Effector memory CD4-positive, alpha-beta T cell (primary cell): ENCODE data around the gene VAV2.

Source experiments
- DNase-seq, 3 donors: peaks; one replicate each; pipeline ENCODE4 v3.0.0-alpha.2; 2020
- H3K27ac ChIP-seq: 2 replicates; pipeline ENCODE4 v1.7.0; 2013; ENCODE audit warnings: mild to moderate bottlenecking, low read length, moderate library complexity; ENCODE audit not compliant: insufficient read depth, poor library complexity, severe bottlenecking
- H3K27me3 ChIP-seq: replicated peaks from 2 replicates; pipeline ENCODE4 v1.7.0; 2013; ENCODE audit warnings: mild to moderate bottlenecking, low read length; ENCODE audit not compliant: insufficient read depth, control insufficient read depth, poor library complexity, severe bottlenecking
- H3K36me3 ChIP-seq: 2 replicates; pipeline ENCODE4 v1.7.0; 2013; ENCODE audit warnings: mild to moderate bottlenecking, low read length, moderate library complexity; ENCODE audit not compliant: control insufficient read depth, insufficient read depth
- H3K4me1 ChIP-seq: 2 replicates; pipeline ENCODE4 v1.7.0; 2013; ENCODE audit warnings: low read length, mild to moderate bottlenecking; ENCODE audit not compliant: control insufficient read depth, insufficient read depth, poor library complexity, severe bottlenecking
- H3K4me3 ChIP-seq: 2 replicates; pipeline ENCODE4 v1.7.0; 2013; ENCODE audit warnings: low read length, low read depth, mild to moderate bottlenecking; ENCODE audit not compliant: insufficient read depth, poor library complexity, severe bottlenecking
- H3K9me3 ChIP-seq: 2 replicates; pipeline ENCODE4 v1.7.0; 2013; ENCODE audit warnings: mild to moderate bottlenecking, low read length, moderate library complexity; ENCODE audit not compliant: control insufficient read depth

VAV2 gene

DNA sequence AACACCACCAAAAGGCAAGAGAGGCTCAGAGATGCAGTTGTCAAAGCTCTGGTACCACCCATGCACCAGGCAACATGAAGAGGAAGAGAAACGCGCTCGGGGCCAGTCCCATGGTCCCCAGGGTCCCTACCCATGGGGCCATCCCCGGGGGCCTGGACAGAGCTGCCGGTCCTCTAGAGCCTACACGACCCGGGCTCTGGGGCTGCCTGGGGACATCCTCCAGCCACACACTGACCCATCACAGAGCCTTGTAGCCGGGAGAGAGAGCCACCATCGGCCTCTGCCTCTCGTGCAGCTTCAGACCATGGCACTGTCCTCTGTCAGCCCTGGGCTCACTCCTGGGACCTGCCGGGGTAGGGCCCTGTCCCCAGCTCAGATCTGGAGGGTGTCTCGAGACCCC is 23.7 kb downstream of the VAV2 start:
- no peaks in the 10 kb centered on the region for H3K9me3 ChIP-seq
- no peak for DNase-seq
- H3K27ac ChIP-seq: no peak overlapping the region
- no peaks in the 10 kb centered on the region for H3K36me3 ChIP-seq
- no peaks in the 10 kb centered on the region for H3K4me1 ChIP-seq
- no peaks in the 10 kb centered on the region for H3K27me3 ChIP-seq
- H3K4me3 ChIP-seq: no peak overlapping the region

DNA sequence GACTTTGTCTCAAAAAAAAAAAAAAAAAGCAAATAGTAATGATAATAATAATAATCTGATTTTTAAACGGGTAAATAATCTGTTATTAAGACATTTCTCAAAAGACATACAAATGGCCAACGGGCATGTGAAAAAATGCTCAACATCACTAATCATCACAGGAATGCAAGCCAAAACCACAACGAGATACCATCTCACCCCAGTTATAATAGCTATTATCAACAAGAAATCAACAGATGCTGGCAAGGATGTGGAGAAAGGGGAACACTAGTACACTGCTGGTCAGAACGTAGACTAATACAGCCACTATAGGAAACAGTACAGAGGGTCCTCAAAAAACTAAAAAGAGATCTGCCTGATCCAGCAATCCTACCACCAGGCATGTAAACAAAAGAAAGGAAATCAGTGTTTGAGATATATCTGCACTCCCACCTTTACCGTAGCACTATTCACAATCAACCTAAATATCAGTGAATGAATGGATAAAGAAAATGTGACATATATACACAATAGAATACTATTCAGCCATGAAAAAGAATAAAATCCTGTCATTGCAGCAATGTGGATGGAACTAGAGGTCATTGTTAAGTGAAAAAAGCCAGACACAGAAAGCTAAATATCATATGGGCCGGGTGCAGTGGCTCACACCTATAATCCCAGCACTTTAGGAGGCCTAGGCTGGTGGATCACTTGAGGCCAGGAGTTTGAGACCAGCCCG is 24.9 kb downstream of the VAV2 start:
- H3K36me3 ChIP-seq: no peaks in the 10 kb centered on the region
- H3K27ac ChIP-seq: no peak overlapping the region
- H3K4me3 ChIP-seq: no peak overlapping the region
- no peaks in the 10 kb centered on the region for H3K27me3 ChIP-seq
- no peak for DNase-seq
- H3K4me1 ChIP-seq: no peaks in the 10 kb centered on the region
- no peaks in the 10 kb centered on the region for H3K9me3 ChIP-seq

GRCh38 chr9:133964463-133964862 is 27.7 kb downstream of the VAV2 start:
- no peaks in the 10 kb centered on the region for H3K4me1 ChIP-seq

GRCh38 chr9:133963166-133963565 is 29.0 kb downstream of the VAV2 start:
- no peaks in the 10 kb centered on the region for H3K9me3 ChIP-seq
- no peak overlapping the region for H3K4me3 ChIP-seq
- H3K27ac ChIP-seq: no peak overlapping the region
- DNase-seq: no peak
- no peaks in the 10 kb centered on the region for H3K27me3 ChIP-seq
- no peaks in the 10 kb centered on the region for H3K4me1 ChIP-seq
- H3K36me3 ChIP-seq: no peaks in the 10 kb centered on the region

More at GRCh38 chr9:133964463-133964862, 27.7 kb downstream of the VAV2 start:
- H3K27ac ChIP-seq: no peak overlapping the region
- H3K4me3 ChIP-seq: no peak overlapping the region
- no peaks in the 10 kb centered on the region for H3K27me3 ChIP-seq
- no peaks in the 10 kb centered on the region for H3K36me3 ChIP-seq
- H3K9me3 ChIP-seq: no peaks in the 10 kb centered on the region
- DNase-seq: no peak

DNA sequence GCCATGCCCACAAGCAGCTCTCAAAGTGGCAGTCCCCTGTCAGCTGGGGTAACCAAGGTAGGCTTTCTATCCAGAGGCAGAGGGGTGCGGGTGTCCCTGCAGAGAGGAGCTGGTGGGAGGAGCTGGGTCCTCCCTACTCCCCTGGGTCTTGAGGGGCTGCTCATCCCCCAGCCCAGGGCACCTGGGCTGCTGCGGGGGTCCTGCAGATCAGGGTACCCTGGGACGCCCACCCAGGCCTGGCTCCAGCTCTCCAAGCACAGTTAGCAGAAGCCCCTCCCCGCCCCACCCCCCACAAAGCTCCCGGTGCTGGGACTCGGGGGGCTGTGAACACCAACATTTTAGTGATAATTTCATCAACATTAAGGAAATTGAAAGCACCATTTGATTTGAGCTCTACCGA is 29.8 kb downstream of the VAV2 start:
- H3K27me3 ChIP-seq: no peaks in the 10 kb centered on the region
- H3K9me3 ChIP-seq: no peaks in the 10 kb centered on the region
- DNase-seq: no peak
- no peaks in the 10 kb centered on the region for H3K4me1 ChIP-seq
- no peaks in the 10 kb centered on the region for H3K36me3 ChIP-seq
- H3K27ac ChIP-seq: no peak overlapping the region
- no peak overlapping the region for H3K4me3 ChIP-seq

GRCh38 chr9:133961226-133962165 is 30.6 kb downstream of the VAV2 start:
- no peak overlapping the region for H3K27ac ChIP-seq
- no peak overlapping the region for H3K4me3 ChIP-seq
- DNase-seq: no peak
- H3K9me3 ChIP-seq: no peaks in the 10 kb centered on the region
- no peaks in the 10 kb centered on the region for H3K36me3 ChIP-seq
- H3K27me3 ChIP-seq: no peaks in the 10 kb centered on the region
- no peaks in the 10 kb centered on the region for H3K4me1 ChIP-seq

DNA sequence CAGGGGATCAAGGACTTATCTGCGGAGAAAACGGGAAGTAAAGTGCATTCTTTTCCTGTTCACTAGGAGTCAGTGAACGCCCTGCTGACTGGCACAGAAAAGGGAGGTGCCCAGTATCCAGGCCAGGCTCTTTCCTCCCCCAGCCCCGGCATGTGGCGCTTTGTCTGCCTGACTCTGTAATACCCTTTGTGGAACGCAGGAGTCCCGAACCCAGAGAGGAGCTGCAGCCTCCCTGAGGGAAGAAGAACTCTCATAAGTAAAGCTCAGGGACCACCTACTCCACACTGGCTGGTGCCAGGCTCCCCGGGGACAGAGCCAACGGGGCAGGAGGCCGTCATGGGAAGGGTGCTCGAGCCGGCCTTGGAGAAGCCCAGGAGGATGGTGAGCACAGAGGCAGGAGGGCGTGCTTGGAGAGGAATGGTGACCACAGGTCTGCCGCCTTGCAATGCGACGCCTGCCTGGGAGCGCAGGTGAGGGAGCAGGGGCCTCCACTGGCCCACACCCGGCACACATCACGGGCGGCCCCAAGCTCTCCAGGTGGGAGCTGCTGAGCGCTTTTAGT is 31.5 kb downstream of the VAV2 start:
- Histone ChIP-seq H3K27me3 (no peaks in the 10 kb centered on the region), H3K36me3 (no peaks in the 10 kb centered on the region), H3K4me1 (no peaks in the 10 kb centered on the region), H3K9me3 (no peaks in the 10 kb centered on the region), H3K27ac (no peak overlapping the region), H3K4me3 (no peak overlapping the region)
- DNase-seq: no peak

DNA sequence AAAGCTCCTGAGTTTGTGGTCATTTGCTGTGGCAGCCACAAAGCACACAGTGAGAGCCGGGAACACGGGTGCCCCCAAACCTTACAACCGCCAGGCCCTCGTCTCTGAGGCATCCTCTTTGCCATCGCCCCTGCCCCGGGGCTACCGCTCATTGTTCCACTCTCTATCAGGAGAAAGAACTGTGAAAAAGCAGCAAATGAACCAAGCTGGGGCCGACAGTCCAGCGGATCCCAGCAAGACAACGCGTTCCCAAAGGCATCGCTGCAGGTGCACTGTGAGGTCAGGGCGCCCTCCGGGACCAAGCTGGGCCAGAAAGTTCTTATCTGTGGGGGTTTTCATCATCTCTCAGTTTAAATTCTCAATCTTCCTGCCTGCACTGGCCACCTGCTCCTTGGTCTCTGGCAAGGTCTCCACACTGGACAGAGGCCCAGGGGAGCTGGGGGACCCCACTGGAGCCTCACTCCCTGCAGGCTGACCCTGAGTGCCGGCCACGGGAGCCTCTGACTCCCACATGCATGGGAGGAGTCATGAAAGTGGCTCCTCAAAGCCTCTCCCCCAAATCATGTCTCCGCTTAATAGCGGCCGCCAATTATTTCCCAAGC is 32.1 kb downstream of the VAV2 start:
- Histone ChIP-seq H3K9me3 (no peaks in the 10 kb centered on the region), H3K27me3 (no peaks in the 10 kb centered on the region), H3K4me3 (no peak overlapping the region), H3K36me3 (no peaks in the 10 kb centered on the region), H3K27ac (no peak overlapping the region), H3K4me1 (no peaks in the 10 kb centered on the region)
- no peak for DNase-seq

DNA sequence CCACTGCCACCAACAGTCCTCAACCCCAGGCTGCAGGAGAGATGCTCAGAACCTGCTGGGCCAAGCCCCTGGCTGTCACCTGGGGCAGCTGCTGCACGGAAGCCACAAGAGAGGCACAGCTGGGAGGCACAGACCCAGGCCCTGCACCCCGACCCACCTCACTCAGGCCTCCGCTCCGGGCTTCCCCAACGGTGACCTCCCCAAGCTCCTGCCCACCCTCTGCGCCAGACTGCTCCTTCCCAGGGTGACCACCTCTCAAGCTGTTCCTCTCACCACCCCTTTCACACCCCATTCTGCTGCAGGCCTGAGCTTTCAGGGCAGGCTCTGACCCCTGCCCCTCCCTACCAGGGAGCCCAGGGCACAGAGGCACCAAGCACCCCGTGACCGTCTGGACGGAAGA is 33.0 kb downstream of the VAV2 start:
- H3K36me3 ChIP-seq: no peaks in the 10 kb centered on the region
- H3K4me3 ChIP-seq: no peak overlapping the region
- H3K4me1 ChIP-seq: peaks cover 6% of the 10 kb centered on the region
- H3K27ac ChIP-seq: no peak overlapping the region
- no peak for DNase-seq
- no peaks in the 10 kb centered on the region for H3K27me3 ChIP-seq
- H3K9me3 ChIP-seq: no peaks in the 10 kb centered on the region
